HTERT RPE-1 (cell line): Measurements from ENCODE around the gene PHLDA2.

Experiments
- in situ Hi-C: fragments of 300-500 bp; cut with MboI; formaldehyde crosslinking; loops from 4 replicates; pipeline ENCODE4 v1.14.3; 2020; ENCODE audit warnings: low sequenced_read_pairs

The PHLDA2 gene

GRCh38 chr11:2883640-2883978 lies 45.6 kb downstream of the PHLDA2 start:
- in situ Hi-C loops = no loop called here

GRCh38 chr11:2882396-2883110 lies 46.7 kb downstream of the PHLDA2 start:
- in situ Hi-C loops = no loop called here

- in situ Hi-C loops = no loop called here
These were observed 47.2 kb downstream of the PHLDA2 start for GRCh38 chr11:2881981-2882375.

- in situ Hi-C loops = no loop called here
These were observed 47.9 kb downstream of the PHLDA2 start for GRCh38 chr11:2881076-2881980.

- in situ Hi-C loops = no loop called here
These were observed 48.6 kb downstream of the PHLDA2 start for GRCh38 chr11:2880646-2881045.

GRCh38 chr11:2878782-2879181 lies 50.4 kb downstream of the PHLDA2 start:
- in situ Hi-C loops = no loop called here
